ENCODE measurements around the gene CFAP52.
"Not testable (repeated sequence)": the region's sequence is repeated elsewhere in the genome, so short reads cannot be mapped to it uniquely, and the experiment has no call there.

The CFAP52 gene

GRCh38 chr17:9576521-9577372, at the start of gene CFAP52:
TSS of gene CFAP52 (plus strand) at chr17:9576642. CDS start at chr17:9576696, 54 bp downstream.
- no peak for DNase-seq

GRCh38 chr17:9527788-9528187, 48.7 kb upstream of the CFAP52 start:
- no peak for DNase-seq

GRCh38 chr17:9529033-9529700, 47.3 kb upstream of the CFAP52 start:
- no peak for DNase-seq

GRCh38 chr17:9531034-9531433, 45.4 kb upstream of the CFAP52 start:
- no peak for DNase-seq

GRCh38 chr17:9532715-9533114, 43.7 kb upstream of the CFAP52 start:
- DNase-seq, result no peak

- DNase-seq, result no peak
Measured at GRCh38 chr17:9533441-9533840, 43.0 kb upstream of the CFAP52 start.

- DNase-seq, result no peak
Measured at GRCh38 chr17:9536061-9536460, 40.4 kb upstream of the CFAP52 start.

- no peak for DNase-seq
Measured at GRCh38 chr17:9537177-9537776, 39.2 kb upstream of the CFAP52 start.

GRCh38 chr17:9538626-9539025, 37.8 kb upstream of the CFAP52 start:
- no peak for DNase-seq

- DNase-seq, result no peak
Measured at GRCh38 chr17:9541718-9542117, 34.7 kb upstream of the CFAP52 start.

- no peak for DNase-seq
Measured at GRCh38 chr17:9544221-9544620, 32.2 kb upstream of the CFAP52 start.

GRCh38 chr17:9549215-9549614, 27.2 kb upstream of the CFAP52 start:
- DNase-seq, result no peak

- no peak for DNase-seq
Measured at GRCh38 chr17:9553181-9553580, 23.3 kb upstream of the CFAP52 start.

GRCh38 chr17:9553596-9553995, 22.8 kb upstream of the CFAP52 start:
- no peak for DNase-seq

- not testable (repeated sequence) for DNase-seq
Measured at GRCh38 chr17:9554715-9555114, 21.7 kb upstream of the CFAP52 start.

- no peak for DNase-seq
Measured at GRCh38 chr17:9557161-9557755, 19.2 kb upstream of the CFAP52 start.

- DNase-seq, result no peak
Measured at GRCh38 chr17:9557857-9558256, 18.6 kb upstream of the CFAP52 start.

GRCh38 chr17:9564104-9564503, 12.3 kb upstream of the CFAP52 start:
- no peak for DNase-seq

- no peak for DNase-seq
Measured at GRCh38 chr17:9566067-9566466, 10.4 kb upstream of the CFAP52 start.

- DNase-seq, result not testable (repeated sequence)
Measured at GRCh38 chr17:9566739-9567138, 9.7 kb upstream of the CFAP52 start.

GRCh38 chr17:9568004-9568403, 8.4 kb upstream of the CFAP52 start:
- no peak for DNase-seq

GRCh38 chr17:9568957-9569588, 7.4 kb upstream of the CFAP52 start:
- no peak for DNase-seq

GRCh38 chr17:9571201-9571600, 5.2 kb upstream of the CFAP52 start:
- DNase-seq, result no peak

All from NCI-H1092 (cell line).